Lower leg skin (tissue), 4 donors: ENCODE results near the gene EPB41L2. TPM values are rescaled to one million over a fixed set of nuclear protein-coding genes. Genes with fewer than 3 reads are reported as not detected.

Source experiments
- DNase-seq, 2 donors: peaks; one replicate each; pipeline ENCODE4 v3.0.0-alpha.2; 2019; ENCODE audit warnings: low spot score in 2 of 2
- H3K4me3 ChIP-seq: fragments of 200-600 bp; sonication (generic); 2 replicates; pipeline ENCODE4 v1.5.1; 2017; ENCODE audit warnings: mild to moderate bottlenecking, low read depth; ENCODE audit not compliant: poor library complexity, severe bottlenecking
- POLR2A ChIP-seq, 2 donors: fragments of 450-650 bp; IDR thresholded peaks; one replicate each; pipeline ENCODE4 v1.6.1; 2016 to 2017; ENCODE audit warnings: antibody characterized with exemption in 2 of 2, mild to moderate bottlenecking in 1 of 2, moderate library complexity in 1 of 2
- WGBS, 2 donors: methylation state at CpG; one replicate each; pipeline ENCODE4 v1.1.5; 2018; 5-methylcytosine and 5-hydroxymethylcytosine counted together
- intact Hi-C: fragments of 100-400 bp; cut with DNase I; formaldehyde crosslinking; loops from one replicate; pipeline ENCODE4 v1.15.0; 2023; ENCODE audit warnings: low total_unique reads
- total RNA-seq, 4 donors: library from RNA; depleted of rRNA; stranded (reverse); fragments of >200 nt; gene quantifications; one replicate each; pipeline ENCODE4 v1.1.0, GENCODE V29; 2016
- TF ChIP-seq, protein P1 (sequence below), 3 donors: fragments of 450-650 bp; IDR thresholded peaks; one replicate each; pipeline ENCODE4 v1.5.1; 2016; ENCODE audit warnings: antibody characterized with exemption in 3 of 3, mild to moderate bottlenecking in 3 of 3, moderate library complexity in 2 of 3

Gene EPB41L2
- total RNA-seq, 4 donors from 2014 or later: 8.6 to 19.4 (median 13.8) TPM

DNA sequence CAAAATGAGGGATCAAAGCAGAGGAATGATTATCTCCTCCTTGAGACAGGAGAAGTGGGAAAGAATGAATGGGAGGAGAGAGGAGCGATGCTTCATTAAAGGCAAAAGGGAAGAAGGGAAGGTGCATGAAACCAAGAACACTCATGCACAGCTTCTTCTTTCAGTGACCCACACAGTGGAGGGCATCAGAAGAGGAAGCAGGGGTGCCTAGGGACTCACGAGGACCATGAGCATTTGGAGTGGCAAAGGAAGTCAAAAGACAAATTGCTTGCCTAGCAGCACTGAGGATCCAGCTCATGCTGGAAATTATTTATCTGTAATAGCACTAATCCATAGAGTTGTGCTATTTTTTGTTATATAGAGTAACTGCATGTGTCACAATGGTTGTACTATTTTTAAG lies 169.8 kb downstream of the EPB41L2 start:
- TF ChIP-seq POLR2A (IDR thresholded peaks at IDR 0.05): no peak
- TF ChIP-seq, protein P1, sequence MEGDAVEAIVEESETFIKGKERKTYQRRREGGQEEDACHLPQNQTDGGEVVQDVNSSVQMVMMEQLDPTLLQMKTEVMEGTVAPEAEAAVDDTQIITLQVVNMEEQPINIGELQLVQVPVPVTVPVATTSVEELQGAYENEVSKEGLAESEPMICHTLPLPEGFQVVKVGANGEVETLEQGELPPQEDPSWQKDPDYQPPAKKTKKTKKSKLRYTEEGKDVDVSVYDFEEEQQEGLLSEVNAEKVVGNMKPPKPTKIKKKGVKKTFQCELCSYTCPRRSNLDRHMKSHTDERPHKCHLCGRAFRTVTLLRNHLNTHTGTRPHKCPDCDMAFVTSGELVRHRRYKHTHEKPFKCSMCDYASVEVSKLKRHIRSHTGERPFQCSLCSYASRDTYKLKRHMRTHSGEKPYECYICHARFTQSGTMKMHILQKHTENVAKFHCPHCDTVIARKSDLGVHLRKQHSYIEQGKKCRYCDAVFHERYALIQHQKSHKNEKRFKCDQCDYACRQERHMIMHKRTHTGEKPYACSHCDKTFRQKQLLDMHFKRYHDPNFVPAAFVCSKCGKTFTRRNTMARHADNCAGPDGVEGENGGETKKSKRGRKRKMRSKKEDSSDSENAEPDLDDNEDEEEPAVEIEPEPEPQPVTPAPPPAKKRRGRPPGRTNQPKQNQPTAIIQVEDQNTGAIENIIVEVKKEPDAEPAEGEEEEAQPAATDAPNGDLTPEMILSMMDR (IDR thresholded peaks at IDR 0.05): no peak
- 75 to 93% methylated on average over 2 of the region's 2 CpGs for WGBS, 2 donors
- H3K4me3 ChIP-seq: no peak overlapping the region
- intact Hi-C loops: no loop called here
- peak in 1 of 2 donors; percentile 29 for DNase-seq

DNA sequence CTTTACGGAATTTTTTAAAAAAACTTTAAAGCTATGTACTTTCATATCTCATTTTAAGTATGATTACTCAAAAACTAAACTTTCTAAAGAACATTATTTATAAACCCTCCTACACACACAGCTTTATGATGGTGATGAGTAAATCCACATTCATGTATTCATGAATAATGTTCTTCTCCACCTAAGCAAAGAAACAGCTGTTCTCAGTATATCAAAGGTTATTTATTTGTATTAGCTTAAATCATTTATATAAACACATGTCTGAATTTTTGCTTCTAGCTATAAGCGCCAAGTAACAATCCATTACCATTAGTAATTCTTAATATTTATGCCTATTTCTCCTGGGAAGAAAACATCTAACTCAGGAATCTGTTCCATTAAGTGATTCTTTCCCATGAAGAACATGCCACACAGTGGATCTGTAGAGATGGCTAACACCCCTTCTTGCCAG lies 172.5 kb downstream of the EPB41L2 start:
- TF ChIP-seq, protein P1 (IDR thresholded peaks at IDR 0.05): no peak
- no peak for TF ChIP-seq POLR2A (IDR thresholded peaks at IDR 0.05)
- DNase-seq: no peak
- no peak overlapping the region for H3K4me3 ChIP-seq
- WGBS, 2 donors: 89% methylated on average over 2 of the region's 2 CpGs
- intact Hi-C loops: no loop called here

DNA sequence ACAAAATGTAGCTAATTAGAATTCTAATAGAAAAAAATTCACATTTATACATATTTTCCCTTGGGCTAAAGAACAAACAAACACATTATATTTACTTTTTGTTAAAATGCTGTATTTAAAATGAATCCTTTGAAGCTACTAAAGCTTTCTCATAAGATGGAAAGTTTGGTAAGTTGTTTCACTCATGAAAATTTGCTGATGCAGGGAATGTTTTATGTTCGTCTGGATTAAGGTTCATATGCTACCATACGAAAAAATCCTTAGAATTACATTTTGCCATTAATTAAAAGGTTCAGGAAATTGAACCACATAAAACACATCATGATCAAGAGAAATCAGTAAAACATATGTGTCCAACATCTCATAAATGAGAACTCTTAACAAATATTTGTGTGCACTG lies 173.6 kb downstream of the EPB41L2 start:
- DNase-seq: no peak
- WGBS, 2 donors: 94 to 96% methylated on average over 2 of the region's 2 CpGs
- no peak overlapping the region for H3K4me3 ChIP-seq
- intact Hi-C loops: loop anchor here (10.0 kb wide), 1 partner anchor 225 kb away; no protein-coding TSS in a partner anchor
- TF ChIP-seq, protein P1 (IDR thresholded peaks at IDR 0.05): no peak
- no peak for TF ChIP-seq POLR2A (IDR thresholded peaks at IDR 0.05)

DNA sequence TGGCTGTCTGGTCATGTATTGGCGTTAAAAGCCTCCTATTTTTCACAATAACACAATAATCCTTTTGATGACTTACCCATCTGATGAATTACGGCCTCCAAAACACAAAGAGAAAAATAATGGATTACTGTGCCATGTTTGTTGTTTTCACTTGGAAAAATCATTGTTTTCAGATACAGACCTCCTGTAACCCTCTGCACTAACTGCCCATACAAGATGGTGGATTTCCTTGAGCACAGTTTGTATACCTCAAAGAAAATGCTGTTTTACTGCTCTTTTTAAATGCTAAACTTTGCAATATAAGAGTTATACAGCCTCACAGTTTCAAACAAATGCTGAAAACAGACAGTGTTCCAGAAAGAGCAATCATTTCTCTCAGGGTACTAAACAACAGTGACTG lies 174.8 kb downstream of the EPB41L2 start:
- 81 to 88% methylated on average over 2 of the region's 2 CpGs for WGBS, 2 donors
- intact Hi-C loops: loop anchor here (10.0 kb wide), 1 partner anchor 227 kb away; no protein-coding TSS in a partner anchor
- TF ChIP-seq, protein P1 (IDR thresholded peaks at IDR 0.05): no peak
- no peak for TF ChIP-seq POLR2A (IDR thresholded peaks at IDR 0.05)
- H3K4me3 ChIP-seq: no peak overlapping the region
- DNase-seq: no peak

DNA sequence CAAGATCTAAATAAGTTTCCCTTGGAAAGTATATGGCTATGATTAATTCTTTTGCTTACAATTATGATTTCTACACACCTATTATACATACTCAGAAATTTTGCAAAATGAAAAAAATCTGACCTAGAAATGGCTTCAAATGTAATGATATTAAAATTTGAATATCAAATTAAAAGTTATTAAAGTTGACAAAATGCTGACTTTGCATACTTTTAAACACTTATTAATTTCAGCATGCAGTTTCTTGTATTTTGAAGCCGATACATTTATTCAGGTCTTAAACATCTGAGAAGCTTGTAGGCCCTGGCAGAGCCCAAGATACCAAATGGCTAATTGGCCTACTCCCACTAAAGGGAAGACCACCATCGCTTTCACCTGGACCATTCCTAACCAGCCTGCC lies 176.1 kb downstream of the EPB41L2 start:
- 93 to 95% methylated on average over 2 of the region's 2 CpGs for WGBS, 2 donors
- intact Hi-C loops: loop anchor here (10.0 kb wide), 1 partner anchor 228 kb away; no protein-coding TSS in a partner anchor

More for the DNA sequence above, 176.1 kb downstream of the EPB41L2 start:
- TF ChIP-seq, protein P1 (IDR thresholded peaks at IDR 0.05): no peak
- no peak for TF ChIP-seq POLR2A (IDR thresholded peaks at IDR 0.05)
- H3K4me3 ChIP-seq: no peak overlapping the region
- no peak for DNase-seq
